HG03066 (cell line): ENCODE measurements around the gene ATP1B3.
"Not testable (repeated sequence)": the region's sequence is repeated elsewhere in the genome, so short reads cannot be mapped to it uniquely, and the experiment has no call there.

Experiments
- ATAC-seq: cut with Tn5 transposase; IDR thresholded peaks from one replicate; pipeline ENCODE4 v1.9.1; 2021; ENCODE audit warnings: low read depth; ENCODE audit not compliant: unreplicated experiment

ATP1B3 gene

GRCh38 chr3:141901914-141902313 lies 25.5 kb downstream of the ATP1B3 start:
- ATAC-seq, result no peak

GRCh38 chr3:141904203-141904602 lies 27.8 kb downstream of the ATP1B3 start:
- no peak for ATAC-seq

- no peak for ATAC-seq
These were observed 28.7 kb downstream of the ATP1B3 start for GRCh38 chr3:141905129-141905528.

- ATAC-seq, result no peak
These were observed 33.0 kb downstream of the ATP1B3 start for GRCh38 chr3:141909408-141909807.

- ATAC-seq, result not testable (repeated sequence)
These were observed 33.5 kb downstream of the ATP1B3 start for GRCh38 chr3:141909986-141910385.

GRCh38 chr3:141913150-141913811 lies 36.8 kb downstream of the ATP1B3 start:
- no peak for ATAC-seq

- no peak for ATAC-seq
These were observed 37.9 kb downstream of the ATP1B3 start for GRCh38 chr3:141914311-141914710.

GRCh38 chr3:141915016-141915415 lies 38.6 kb downstream of the ATP1B3 start:
- no peak for ATAC-seq

- ATAC-seq, result no peak
These were observed 39.3 kb downstream of the ATP1B3 start for GRCh38 chr3:141915766-141916165.

GRCh38 chr3:141920701-141921100 lies 44.3 kb downstream of the ATP1B3 start:
- no peak for ATAC-seq

- no peak for ATAC-seq
These were observed 44.9 kb downstream of the ATP1B3 start for GRCh38 chr3:141921316-141921715.

GRCh38 chr3:141925677-141926076 lies 49.2 kb downstream of the ATP1B3 start:
- not testable (repeated sequence) for ATAC-seq

GRCh38 chr3:141926929-141927328 lies 50.5 kb downstream of the ATP1B3 start:
- ATAC-seq, result no peak

- no peak for ATAC-seq
These were observed 52.3 kb downstream of the ATP1B3 start for GRCh38 chr3:141928631-141929270.

GRCh38 chr3:141929341-141929995 lies 53.0 kb downstream of the ATP1B3 start:
- no peak for ATAC-seq

- no peak for ATAC-seq
These were observed 54.4 kb downstream of the ATP1B3 start for GRCh38 chr3:141930801-141931200.

GRCh38 chr3:141933421-141934300 lies 57.2 kb downstream of the ATP1B3 start:
- no peak for ATAC-seq

- ATAC-seq, result no peak
These were observed 57.9 kb downstream of the ATP1B3 start for GRCh38 chr3:141934354-141934753.

GRCh38 chr3:141938011-141938500 lies 61.6 kb downstream of the ATP1B3 start:
- no peak for ATAC-seq

GRCh38 chr3:141939759-141940158 lies 63.3 kb downstream of the ATP1B3 start:
- ATAC-seq, result no peak
